Smooth muscle cell (in vitro differentiated cells): ENCODE measurements around the gene CLEC17A. TPM values are rescaled to one million over a fixed set of nuclear protein-coding genes. Genes with fewer than 3 reads are reported as not detected.

Experiments
- DNase-seq: peaks from one replicate; lab custom pipeline; 2025; ENCODE audit not compliant: unreplicated experiment; lab: John Stamatoyannopoulos, UW
- H2AFZ ChIP-seq: fragments of 200-600 bp; sonication (generic); 2 replicates; pipeline ENCODE4 v1.6.0; 2016; ENCODE audit warnings: antibody characterized with exemption, low read depth, mild to moderate bottlenecking
- H3F3A ChIP-seq: fragments of 200-600 bp; sonication (generic); 2 replicates; pipeline ENCODE4 v1.6.0; 2017; ENCODE audit warnings: antibody characterized with exemption, low read depth
- H3K27ac ChIP-seq: fragments of 200-600 bp; sonication (generic); 2 replicates; pipeline ENCODE4 v1.5.1; 2016; ENCODE audit warnings: low read depth, mild to moderate bottlenecking
- H3K27me3 ChIP-seq: fragments of 200-600 bp; sonication (generic); 2 replicates; pipeline ENCODE4 v1.6.1; 2016; ENCODE audit warnings: low read depth, mild to moderate bottlenecking
- H3K36me3 ChIP-seq: fragments of 200-600 bp; sonication (generic); 2 replicates; pipeline ENCODE4 v1.5.1; 2016; ENCODE audit warnings: low read depth
- H3K4me1 ChIP-seq: fragments of 200-600 bp; sonication (generic); 2 replicates; pipeline ENCODE4 v1.5.1; 2016; ENCODE audit warnings: low read depth
- H3K4me2 ChIP-seq: fragments of 200-600 bp; sonication (generic); 2 replicates; pipeline ENCODE4 v1.6.0; 2016; ENCODE audit warnings: mild to moderate bottlenecking
- H3K4me3 ChIP-seq: fragments of 200-600 bp; sonication (generic); 2 replicates; pipeline ENCODE4 v1.5.1; 2016; ENCODE audit warnings: mild to moderate bottlenecking
- H3K79me2 ChIP-seq: fragments of 200-600 bp; sonication (generic); 2 replicates; pipeline ENCODE4 v1.6.0; 2016; ENCODE audit warnings: low read depth, mild to moderate bottlenecking
- H3K9ac ChIP-seq: fragments of 200-600 bp; sonication (generic); 2 replicates; pipeline ENCODE4 v1.6.0; 2016; ENCODE audit warnings: low read depth
- H3K9me3 ChIP-seq: fragments of 200-600 bp; sonication (generic); replicated peaks from 2 replicates; pipeline ENCODE4 v1.5.1; 2016; ENCODE audit warnings: low read depth
- H4K20me1 ChIP-seq: fragments of 200-600 bp; sonication (generic); 2 replicates; pipeline ENCODE4 v1.6.0; 2016; ENCODE audit warnings: low read depth
- CTCF ChIP-seq: fragments of 200-600 bp; sonication (generic); IDR thresholded peaks from 2 replicates; pipeline ENCODE4 v1.5.1; 2017; ENCODE audit warnings: borderline replicate concordance, mild to moderate bottlenecking, antibody characterized with exemption; ENCODE audit not compliant: insufficient read depth, poor library complexity, severe bottlenecking
- whole genome bisulfite sequencing: methylation state at CpG from one replicate; pipeline ENCODE4 v1.1.7; 2016; ENCODE audit warnings: low lambda C conversion rate; 5-methylcytosine and 5-hydroxymethylcytosine counted together
- polyA plus RNA-seq: library from polyadenylated mRNA; unstranded; fragments of >200 nt; fragmentation: Nextera tagmentation; extraction: Ambion mirVana; gene quantifications from 2 replicates; pipeline ENCODE4 v1.2.1, GENCODE V29; 2016
- total RNA-seq: library from RNA; depleted of rRNA; stranded (reverse); fragments of >200 nt; gene quantifications from 2 replicates; pipeline ENCODE4 v1.2.3, GENCODE V29; 2014

The CLEC17A gene
- total and polyA plus RNA-seq, 2 experiments from 2014 or later, result not detected

- Histone ChIP-seq H3K27ac (no peak overlapping the region), H3K4me2 (no peak overlapping the region), H4K20me1 (no peaks in the 10 kb centered on the region), H3K27me3 (no peaks in the 10 kb centered on the region), H3K36me3 (no peaks in the 10 kb centered on the region), H3K79me2 (no peaks in the 10 kb centered on the region), H3F3A (no peaks in the 10 kb centered on the region), H3K4me1 (no peaks in the 10 kb centered on the region), H2AFZ (no peak overlapping the region), H3K9ac (no peak overlapping the region), H3K4me3 (no peak overlapping the region), H3K9me3 (no peaks in the 10 kb centered on the region)
- WGBS, result 61% methylated on average over 4 of the region's 4 CpGs
- no peak for DNase-seq
- no peak for TF ChIP-seq CTCF
These were observed 66.1 kb downstream of the CLEC17A start for GRCh38 chr19:14649020-14649419.

- TF ChIP-seq CTCF, result no peak
- H3K4me1 ChIP-seq, result no peaks in the 10 kb centered on the region
- no peak overlapping the region for H2AFZ ChIP-seq
- no peak overlapping the region for H3K4me2 ChIP-seq
- H3K4me3 ChIP-seq, result no peak overlapping the region
- no peaks in the 10 kb centered on the region for H3K36me3 ChIP-seq
- no peaks in the 10 kb centered on the region for H3K9me3 ChIP-seq
- no peak overlapping the region for H3K9ac ChIP-seq
- no peaks in the 10 kb centered on the region for H3K27me3 ChIP-seq
- 74% methylated on average over 2 of the region's 2 CpGs for WGBS
- no peak for DNase-seq
- H4K20me1 ChIP-seq, result no peaks in the 10 kb centered on the region
- no peaks in the 10 kb centered on the region for H3F3A ChIP-seq
- no peaks in the 10 kb centered on the region for H3K79me2 ChIP-seq
- H3K27ac ChIP-seq, result no peak overlapping the region
These were observed 67.3 kb downstream of the CLEC17A start for GRCh38 chr19:14650161-14650560.

GRCh38 chr19:14654786-14655560 lies 72.1 kb downstream of the CLEC17A start:
- Histone ChIP-seq H3K79me2 (no peaks in the 10 kb centered on the region), H3K9me3 (no peaks in the 10 kb centered on the region), H2AFZ (no peak overlapping the region), H3K27ac (no peak overlapping the region), H3F3A (no peaks in the 10 kb centered on the region), H3K4me2 (no peak overlapping the region), H3K4me1 (no peaks in the 10 kb centered on the region), H3K27me3 (no peaks in the 10 kb centered on the region), H3K36me3 (no peaks in the 10 kb centered on the region), H3K9ac (no peak overlapping the region), H3K4me3 (no peak overlapping the region), H4K20me1 (no peaks in the 10 kb centered on the region)
- WGBS, result 60% methylated on average over 7 of the region's 7 CpGs
- DNase-seq, result no peak
- no peak for TF ChIP-seq CTCF

GRCh38 chr19:14655726-14656125 lies 72.8 kb downstream of the CLEC17A start:
- no peaks in the 10 kb centered on the region for H3K79me2 ChIP-seq
- H3F3A ChIP-seq, result no peaks in the 10 kb centered on the region
- no peak overlapping the region for H3K4me2 ChIP-seq
- H2AFZ ChIP-seq, result no peak overlapping the region
- H3K9ac ChIP-seq, result no peak overlapping the region
- H3K4me1 ChIP-seq, result no peaks in the 10 kb centered on the region
- H4K20me1 ChIP-seq, result no peaks in the 10 kb centered on the region
- no peak for TF ChIP-seq CTCF
- no peak for DNase-seq
- H3K27ac ChIP-seq, result no peak overlapping the region
- H3K4me3 ChIP-seq, result no peak overlapping the region
- H3K27me3 ChIP-seq, result no peaks in the 10 kb centered on the region
- no peaks in the 10 kb centered on the region for H3K36me3 ChIP-seq
- H3K9me3 ChIP-seq, result no peaks in the 10 kb centered on the region
- WGBS, result 73% methylated on average over 11 of the region's 11 CpGs
